ENCODE data around the gene PADI4.

Gene PADI4

GRCh38 chr1:17265162-17265561 lies 42.8 kb upstream of the PADI4 start:
- no peak for TF ChIP-seq CTCF (IDR thresholded peaks at IDR 0.05; ENCODE audit: low read length, missing control alignments)
- H3K4me3 ChIP-seq (replicated peaks; ENCODE audit: low read depth, low read length), result no peak overlapping the region
- no peak for DNase-seq (ENCODE audit: low read depth)

GRCh38 chr1:17265950-17266349 lies 42.0 kb upstream of the PADI4 start:
- TF ChIP-seq CTCF (IDR thresholded peaks at IDR 0.05; ENCODE audit: low read length, missing control alignments), result no peak
- H3K4me3 ChIP-seq (replicated peaks; ENCODE audit: low read depth, low read length), result no peak overlapping the region
- no peak for DNase-seq (ENCODE audit: low read depth)

GRCh38 chr1:17270891-17271765 lies 36.9 kb upstream of the PADI4 start:
- no peak for DNase-seq (ENCODE audit: low read depth)
- no peak overlapping the region for H3K4me3 ChIP-seq (replicated peaks; ENCODE audit: low read depth, low read length)
- no peak for TF ChIP-seq CTCF (IDR thresholded peaks at IDR 0.05; ENCODE audit: low read length, missing control alignments)

- no peak overlapping the region for H3K4me3 ChIP-seq (replicated peaks; ENCODE audit: low read depth, low read length)
- DNase-seq (ENCODE audit: low read depth), result no peak
- TF ChIP-seq CTCF (IDR thresholded peaks at IDR 0.05; ENCODE audit: low read length, missing control alignments), result no peak
Measured at GRCh38 chr1:17272066-17272465, 35.9 kb upstream of the PADI4 start.

- no peak overlapping the region for H3K4me3 ChIP-seq (replicated peaks; ENCODE audit: low read depth, low read length)
- no peak for DNase-seq (ENCODE audit: low read depth)
- no peak for TF ChIP-seq CTCF (IDR thresholded peaks at IDR 0.05; ENCODE audit: low read length, missing control alignments)
Measured at GRCh38 chr1:17272646-17273045, 35.4 kb upstream of the PADI4 start.

GRCh38 chr1:17273096-17273495 lies 34.9 kb upstream of the PADI4 start:
- H3K4me3 ChIP-seq (replicated peaks; ENCODE audit: low read depth, low read length), result no peak overlapping the region
- TF ChIP-seq CTCF (IDR thresholded peaks at IDR 0.05; ENCODE audit: low read length, missing control alignments), result no peak
- DNase-seq (ENCODE audit: low read depth), result no peak

Data from fibroblast of pulmonary artery (primary cell).